Ovary (tissue), 3 donors: ENCODE measurements around the gene VWCE.

Experiments used
- CTCF ChIP-seq, 3 donors: fragments of 450-650 bp in 2 of 3; fragments of 200-600 bp in 1 of 3; IDR thresholded peaks; one replicate each; pipeline versions ENCODE4 v1.5.1 to v1.8.0; 2016 to 2022; ENCODE audit warnings: antibody characterized with exemption in 3 of 3, mild to moderate bottlenecking in 1 of 3
- POLR2A ChIP-seq: fragments of 450-650 bp; IDR thresholded peaks from one replicate; pipeline ENCODE4 v1.6.1; 2017; ENCODE audit warnings: antibody characterized with exemption, mild to moderate bottlenecking, moderate library complexity
- donor health status: DM: no; HTN: no; CAD: no.

DNA sequence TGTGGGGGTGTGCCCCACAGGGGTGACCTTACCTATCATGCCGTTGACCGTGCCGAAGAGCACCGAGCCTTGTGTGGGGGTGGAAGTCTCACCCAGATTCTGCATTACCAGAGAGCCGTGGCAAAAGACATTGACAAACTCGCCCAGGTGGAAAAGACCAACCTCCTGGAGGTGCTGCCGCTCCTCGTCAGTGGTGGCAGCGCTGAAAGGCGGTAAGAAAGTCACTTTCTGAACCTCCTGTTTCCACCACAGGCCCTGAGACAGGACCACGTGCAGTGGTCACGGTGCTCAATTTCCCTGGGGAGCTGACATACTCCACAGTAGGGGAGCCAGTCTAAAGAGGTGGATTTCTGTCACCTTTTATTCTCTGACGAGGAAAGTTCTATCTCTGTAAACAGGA is 7.4 kb upstream of the VWCE start:
- TF ChIP-seq CTCF (IDR thresholded peaks at IDR 0.05) (no peak), POLR2A (no peak)
